ENCODE measurements around the gene TSC22D2.
"Not testable (repeated sequence)": the region's sequence is repeated elsewhere in the genome, so short reads cannot be mapped to it uniquely, and the experiment has no call there.

TSC22D2 gene

DNA sequence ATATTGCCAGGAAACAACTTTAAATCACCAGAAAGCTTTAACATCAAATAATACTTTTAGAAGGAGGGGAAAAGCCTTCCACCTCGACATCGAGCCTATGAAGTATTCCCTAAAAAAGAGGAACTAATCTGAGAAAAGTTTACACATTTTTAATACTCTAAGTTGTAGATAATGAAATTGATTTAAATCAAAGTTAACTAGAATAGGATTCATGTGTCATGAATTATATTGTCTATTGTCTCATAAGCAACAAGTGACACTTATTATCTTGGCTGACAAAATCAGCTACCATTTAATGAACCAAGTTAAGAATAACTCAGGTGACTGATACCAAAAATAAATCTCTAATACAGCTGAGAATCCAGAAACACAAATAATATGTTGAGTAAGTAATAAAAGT is 56.6 kb downstream of the TSC22D2 start:
- Histone ChIP-seq H3K4me1 (peaks cover 0 to 10% (median 0%) of the 10 kb centered on the region in 4 donors), H3K36me3 (no peaks in the 10 kb centered on the region), H3K27me3 (no peaks in the 10 kb centered on the region), H3K4me3 (no peak overlapping the region), H3K9me3 (no peaks in the 10 kb centered on the region), H3K27ac (no peak overlapping the region)
- TF ChIP-seq, protein P1, sequence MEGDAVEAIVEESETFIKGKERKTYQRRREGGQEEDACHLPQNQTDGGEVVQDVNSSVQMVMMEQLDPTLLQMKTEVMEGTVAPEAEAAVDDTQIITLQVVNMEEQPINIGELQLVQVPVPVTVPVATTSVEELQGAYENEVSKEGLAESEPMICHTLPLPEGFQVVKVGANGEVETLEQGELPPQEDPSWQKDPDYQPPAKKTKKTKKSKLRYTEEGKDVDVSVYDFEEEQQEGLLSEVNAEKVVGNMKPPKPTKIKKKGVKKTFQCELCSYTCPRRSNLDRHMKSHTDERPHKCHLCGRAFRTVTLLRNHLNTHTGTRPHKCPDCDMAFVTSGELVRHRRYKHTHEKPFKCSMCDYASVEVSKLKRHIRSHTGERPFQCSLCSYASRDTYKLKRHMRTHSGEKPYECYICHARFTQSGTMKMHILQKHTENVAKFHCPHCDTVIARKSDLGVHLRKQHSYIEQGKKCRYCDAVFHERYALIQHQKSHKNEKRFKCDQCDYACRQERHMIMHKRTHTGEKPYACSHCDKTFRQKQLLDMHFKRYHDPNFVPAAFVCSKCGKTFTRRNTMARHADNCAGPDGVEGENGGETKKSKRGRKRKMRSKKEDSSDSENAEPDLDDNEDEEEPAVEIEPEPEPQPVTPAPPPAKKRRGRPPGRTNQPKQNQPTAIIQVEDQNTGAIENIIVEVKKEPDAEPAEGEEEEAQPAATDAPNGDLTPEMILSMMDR (IDR thresholded peaks at IDR 0.05), result no peak
- intact Hi-C loops (cut with DNase I; ENCODE audit: low total_unique reads), result no loop called here
- no peak for DNase-seq

DNA sequence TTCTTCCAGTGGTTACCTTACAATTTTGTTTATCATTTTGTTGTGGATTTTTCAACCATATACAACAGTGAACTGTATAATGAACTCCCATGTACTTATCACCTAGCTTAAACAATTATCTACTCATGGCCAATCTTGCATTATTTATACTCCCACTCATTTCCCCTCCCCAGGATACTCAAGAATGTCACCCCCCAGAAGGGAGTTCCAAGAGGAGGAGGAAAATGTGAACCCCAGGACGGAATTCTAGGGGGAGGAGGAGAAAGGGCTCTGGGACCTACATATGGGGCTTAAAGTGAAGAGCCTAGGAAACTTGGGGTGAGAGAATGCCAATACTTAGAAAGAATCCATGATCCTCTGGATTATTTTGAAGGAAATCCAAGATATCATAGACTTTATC is 59.3 kb downstream of the TSC22D2 start:
- Histone ChIP-seq H3K4me1 (peaks cover 0 to 7% (median 0%) of the 10 kb centered on the region in 4 donors), H3K9me3 (no peaks in the 10 kb centered on the region), H3K27me3 (no peaks in the 10 kb centered on the region), H3K27ac (no peak overlapping the region), H3K36me3 (no peaks in the 10 kb centered on the region), H3K4me3 (no peak overlapping the region)
- DNase-seq, result no peak
- TF ChIP-seq, protein P1 (IDR thresholded peaks at IDR 0.05), result no peak
- intact Hi-C loops (cut with DNase I; ENCODE audit: low total_unique reads), result no loop called here

DNA sequence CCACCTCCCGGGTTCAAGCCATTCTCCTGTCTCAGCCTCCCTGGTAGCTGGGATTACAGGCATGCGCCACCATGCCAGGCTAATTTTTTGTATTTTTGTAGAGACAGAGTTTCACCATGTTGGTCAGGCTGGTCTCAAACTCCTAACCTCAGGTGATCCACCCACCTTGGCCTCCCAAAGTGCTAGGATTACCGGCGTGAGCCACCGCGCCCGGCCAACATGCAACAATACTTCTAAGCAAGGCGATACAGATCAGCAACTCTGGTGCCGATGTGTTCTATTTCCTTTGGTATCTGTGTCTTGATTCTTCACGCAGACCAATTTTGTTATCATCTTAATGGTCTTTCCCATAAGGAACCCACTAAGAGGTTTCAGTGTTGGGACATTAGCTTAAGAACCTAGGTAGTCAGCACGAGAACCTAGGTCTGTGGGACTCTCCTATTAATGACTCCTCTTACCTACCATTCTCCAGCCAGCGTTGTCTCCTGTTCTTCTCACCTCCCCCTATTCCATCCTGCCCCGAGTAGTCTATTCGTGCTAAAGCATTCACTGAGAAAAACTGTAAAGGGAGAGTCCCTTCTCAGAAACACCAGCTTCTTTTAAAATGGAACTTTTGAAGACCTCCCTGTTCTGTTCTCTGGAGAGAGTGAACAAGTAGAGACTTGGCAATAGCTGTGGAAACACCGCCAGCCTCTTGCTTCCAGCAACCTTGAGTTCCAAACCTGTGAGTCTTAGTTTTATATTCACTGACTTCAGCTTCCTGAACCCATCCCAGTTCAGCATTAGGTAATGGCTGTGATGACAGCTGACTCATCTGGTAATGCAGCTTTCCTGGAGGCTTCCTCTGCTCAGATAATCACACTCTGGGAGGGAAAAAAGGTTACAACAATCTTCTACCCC is 61.2 kb downstream of the TSC22D2 start:
- TF ChIP-seq, protein P1 (IDR thresholded peaks at IDR 0.05), result no peak
- Histone ChIP-seq H3K27me3 (no peaks in the 10 kb centered on the region), H3K9me3 (no peaks in the 10 kb centered on the region), H3K4me1 (peaks cover 0 to 7% (median 0%) of the 10 kb centered on the region in 4 donors), H3K4me3 (no peak overlapping the region), H3K36me3 (no peaks in the 10 kb centered on the region), H3K27ac (no peak overlapping the region)
- intact Hi-C loops (cut with DNase I; ENCODE audit: low total_unique reads), result no loop called here
- DNase-seq, result peak; percentile 55 to 70

DNA sequence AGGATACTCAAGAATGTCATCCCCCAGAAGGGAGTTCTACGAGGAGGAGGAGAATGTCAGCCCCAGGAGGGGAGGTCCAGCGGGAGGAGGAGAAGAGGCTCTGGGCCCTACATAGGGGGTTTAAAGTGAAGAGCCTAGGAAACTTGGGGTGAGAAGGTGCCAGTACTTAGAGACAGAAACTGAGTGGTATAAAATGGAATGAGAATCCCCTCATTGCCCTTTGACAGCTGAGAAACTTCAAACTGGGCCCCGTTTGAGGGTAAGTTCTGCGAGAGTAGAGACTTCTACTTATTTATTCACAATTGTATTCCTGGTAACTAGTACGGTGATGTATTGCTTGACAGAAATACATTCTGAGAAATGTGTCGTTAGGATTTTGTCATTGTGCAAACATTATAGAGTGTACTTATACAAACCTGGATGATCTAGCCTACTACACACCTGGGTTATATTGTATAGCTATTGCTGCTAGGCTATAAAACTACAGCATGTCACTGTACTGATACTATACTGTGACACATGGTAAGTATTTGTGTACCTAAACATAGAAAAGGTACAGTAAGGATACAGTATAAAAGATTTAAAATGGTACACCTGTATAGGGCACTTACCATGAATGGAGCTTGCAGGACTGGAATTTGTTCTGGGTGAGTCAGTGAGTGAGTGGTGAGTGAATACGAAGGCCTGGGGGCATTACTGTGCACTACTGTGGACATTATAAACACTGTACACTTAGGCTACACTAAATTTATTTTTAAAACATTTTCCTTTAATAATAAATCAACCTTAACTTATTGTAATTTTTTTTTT is 62.0 kb downstream of the TSC22D2 start:
- DNase-seq, result no peak
- Histone ChIP-seq H3K36me3 (no peaks in the 10 kb centered on the region), H3K9me3 (no peaks in the 10 kb centered on the region), H3K27ac (no peak overlapping the region), H3K27me3 (no peaks in the 10 kb centered on the region), H3K4me3 (no peak overlapping the region), H3K4me1 (peaks cover 0 to 7% (median 0%) of the 10 kb centered on the region in 4 donors)
- intact Hi-C loops (cut with DNase I; ENCODE audit: low total_unique reads), result no loop called here
- TF ChIP-seq, protein P1 (IDR thresholded peaks at IDR 0.05), result no peak

DNA sequence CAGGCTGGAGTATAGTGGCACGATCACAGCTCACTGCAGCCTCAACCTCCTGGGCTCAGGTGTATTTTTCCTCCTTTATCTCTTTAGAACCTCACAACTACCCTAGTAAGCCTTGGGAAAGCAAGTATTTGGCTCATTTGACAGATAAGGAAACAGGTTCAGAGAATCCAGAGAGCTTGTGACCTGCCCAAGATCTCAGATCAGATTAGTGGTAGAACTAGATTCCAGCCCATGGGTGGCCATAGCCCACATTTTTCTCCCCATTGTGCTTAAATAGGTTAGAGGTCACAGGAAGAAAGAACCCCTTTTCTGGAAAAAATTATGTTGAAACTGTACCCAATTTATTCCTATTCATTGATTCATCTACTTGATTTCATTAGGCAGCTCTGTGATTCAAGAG is 64.3 kb downstream of the TSC22D2 start:
- H3K36me3 ChIP-seq, result no peaks in the 10 kb centered on the region
- no peak overlapping the region for H3K27ac ChIP-seq
- H3K9me3 ChIP-seq, result no peaks in the 10 kb centered on the region
- no peaks in the 10 kb centered on the region for H3K27me3 ChIP-seq
- no peak for DNase-seq
- H3K4me3 ChIP-seq, result no peak overlapping the region
- intact Hi-C loops (cut with DNase I; ENCODE audit: low total_unique reads), result no loop called here
- peaks cover 0 to 7% (median 0%) of the 10 kb centered on the region in 4 donors for H3K4me1 ChIP-seq
- TF ChIP-seq, protein P1 (IDR thresholded peaks at IDR 0.05), result no peak

DNA sequence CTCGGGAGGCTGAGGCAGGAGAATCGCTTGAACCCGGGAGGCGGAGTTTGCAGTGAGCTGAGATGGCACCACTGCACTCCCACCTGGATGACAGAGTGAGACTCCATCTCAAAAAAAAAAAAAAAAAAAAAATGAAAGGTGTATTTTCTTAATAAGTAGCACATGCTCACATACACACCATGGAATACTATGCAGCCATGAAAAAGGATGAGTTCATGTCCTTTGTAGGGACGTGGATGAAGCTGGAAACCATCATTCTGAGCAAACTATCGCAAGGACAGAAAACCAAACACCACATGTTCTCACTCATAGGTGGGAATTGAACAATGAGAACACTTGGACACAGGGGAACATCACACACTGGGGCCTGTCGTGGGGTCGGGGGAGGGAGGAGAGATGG is 65.1 kb downstream of the TSC22D2 start:
- DNase-seq; H3K27ac ChIP-seq; H3K4me3 ChIP-seq; intact Hi-C loops (cut with DNase I; ENCODE audit: low total_unique reads); H3K27me3 ChIP-seq; H3K9me3 ChIP-seq; H3K36me3 ChIP-seq; H3K4me1 ChIP-seq: not testable (repeated sequence)

Data from tibial artery (tissue), 4 donors.